Prostate gland (tissue), 2 donors: Measurements from ENCODE around the gene DLG2. TPM values are rescaled to one million over a fixed set of nuclear protein-coding genes. Genes with fewer than 3 reads are reported as not detected.

Experiments
- DNase-seq: peaks from one replicate; pipeline ENCODE4 v3.0.0-alpha.2; 2019; ENCODE audit warnings: low spot score
- H3K27ac ChIP-seq, 2 donors: fragments of 200-600 bp; sonication (generic); 2 replicates each; pipeline ENCODE4 v1.5.1; 2017 to 2019
- H3K27me3 ChIP-seq: fragments of 200-600 bp; sonication (generic); replicated peaks from 2 replicates; pipeline ENCODE4 v1.5.1; 2019; ENCODE audit not compliant: insufficient read depth
- H3K36me3 ChIP-seq, 2 donors: fragments of 200-600 bp; sonication (generic); 1 replicate in 1 of 2; 2 replicates in 1 of 2; pipeline versions ENCODE4 v1.5.1 to v1.8.1; 2017 to 2019
- H3K4me1 ChIP-seq: fragments of 200-600 bp; sonication (generic); replicated peaks from 2 replicates; pipeline ENCODE4 v1.5.1; 2019
- H3K4me3 ChIP-seq, 2 donors: fragments of 200-600 bp; sonication (generic); 2 replicates each; pipeline ENCODE4 v1.5.1; 2017 to 2019
- H3K9me3 ChIP-seq: fragments of 200-600 bp; sonication (generic); 2 replicates; pipeline ENCODE4 v1.5.1; 2017
- POLR2A ChIP-seq: fragments of 450-650 bp; IDR thresholded peaks from one replicate; pipeline ENCODE4 v1.6.1; 2016; ENCODE audit warnings: antibody characterized with exemption, mild to moderate bottlenecking
- POLR2AphosphoS5 ChIP-seq: sonication (generic); formaldehyde crosslinking; IDR thresholded peaks from one replicate; pipeline ENCODE4 v1.6.1; 2017; ENCODE audit warnings: antibody characterized with exemption
- WGBS: methylation state at CpG from one replicate; pipeline ENCODE4 v1.1.5; 2018; 5-methylcytosine and 5-hydroxymethylcytosine counted together
- intact Hi-C: fragments of 100-400 bp; cut with DNase I; formaldehyde crosslinking; loops from one replicate; pipeline ENCODE4 v1.14.2; 2022
- total RNA-seq, 2 donors: library from RNA; depleted of rRNA; stranded (reverse); fragments of >200 nt; gene quantifications; one replicate each; pipeline ENCODE4 v1.1.0, GENCODE V29; 2016
- TF ChIP-seq, protein P1 (sequence below), 4 experiments: fragments of 200-600 bp in 2 of 4; fragments of 450-650 bp in 2 of 4; sonication (generic) in 2 of 4; IDR thresholded peaks; 1 replicate in 3 of 4; 2 replicates in 1 of 4; pipeline ENCODE4 v1.5.1; 2016 to 2019; ENCODE audit warnings: antibody characterized with exemption in 4 of 4, mild to moderate bottlenecking in 2 of 4, moderate library complexity in 2 of 4

The DLG2 gene
- total RNA-seq, 2 donors from 2014 or later = 9.8 to 16.2 TPM

DNA sequence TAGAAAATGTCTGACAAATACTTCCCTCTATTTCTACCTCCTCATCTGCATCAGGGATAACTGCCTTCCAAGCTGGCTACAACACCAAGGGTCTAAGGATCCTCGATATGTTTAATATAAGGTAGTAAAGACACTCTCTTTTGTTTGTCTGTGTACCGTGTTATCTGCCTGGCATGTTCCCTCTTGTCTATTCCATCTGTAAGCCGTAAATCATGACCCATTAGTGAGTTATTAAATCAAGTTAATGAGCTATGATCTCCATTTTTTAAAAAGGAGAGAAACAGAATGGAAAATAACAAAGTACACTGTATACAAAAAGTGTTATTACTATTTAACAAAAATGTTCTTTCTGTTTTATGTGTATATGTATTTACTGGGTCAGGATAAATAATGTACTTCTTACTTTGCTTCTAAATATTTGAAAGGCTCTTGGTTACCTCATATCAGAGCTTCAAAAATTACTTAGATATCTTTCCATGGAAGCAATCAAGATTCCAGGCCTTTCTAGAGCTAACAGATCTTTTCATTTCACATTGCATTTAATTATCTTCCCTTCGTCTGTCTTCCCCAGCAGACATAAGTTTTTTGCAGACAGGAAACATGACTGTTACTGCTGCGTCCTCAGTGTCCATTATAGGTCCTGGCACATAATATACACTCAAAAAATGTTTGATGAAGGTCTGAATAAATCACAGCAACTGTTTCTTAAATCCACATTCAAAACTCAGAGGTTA, 1998.4 kb downstream of the DLG2 start:
- Histone ChIP-seq H3K27ac (no peak overlapping the region), H3K27me3 (no peaks in the 10 kb centered on the region)
- WGBS = 18% methylated on average over 5 of the region's 5 CpGs

DNA sequence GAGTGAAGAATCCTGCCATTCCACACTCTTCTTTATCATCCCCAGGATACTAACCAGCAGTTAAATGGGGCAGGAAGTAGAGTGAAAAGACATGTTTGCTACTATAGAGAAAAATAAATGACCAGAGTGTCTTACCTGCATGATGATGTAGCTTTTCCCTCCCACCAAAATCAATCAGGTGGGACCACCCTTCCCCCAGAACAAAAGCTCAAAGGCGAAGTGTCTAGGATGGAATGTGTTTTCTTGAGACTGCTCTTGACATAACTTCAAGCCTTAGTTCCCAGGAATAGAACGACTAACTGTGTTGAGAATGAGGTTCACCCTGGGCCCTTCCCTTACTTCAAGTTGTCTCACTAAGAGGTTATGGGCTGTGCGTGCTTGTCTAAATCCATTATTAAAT, 2001.8 kb downstream of the DLG2 start:
- no peak for DNase-seq
- intact Hi-C loops = no loop called here
- Histone ChIP-seq H3K36me3 (no peaks in the 10 kb centered on the region), H3K9me3 (no peaks in the 10 kb centered on the region), H3K4me1 (no peaks in the 10 kb centered on the region), H3K27ac (no peak overlapping the region), H3K4me3 (no peak overlapping the region), H3K27me3 (no peaks in the 10 kb centered on the region)
- TF ChIP-seq, protein P1, sequence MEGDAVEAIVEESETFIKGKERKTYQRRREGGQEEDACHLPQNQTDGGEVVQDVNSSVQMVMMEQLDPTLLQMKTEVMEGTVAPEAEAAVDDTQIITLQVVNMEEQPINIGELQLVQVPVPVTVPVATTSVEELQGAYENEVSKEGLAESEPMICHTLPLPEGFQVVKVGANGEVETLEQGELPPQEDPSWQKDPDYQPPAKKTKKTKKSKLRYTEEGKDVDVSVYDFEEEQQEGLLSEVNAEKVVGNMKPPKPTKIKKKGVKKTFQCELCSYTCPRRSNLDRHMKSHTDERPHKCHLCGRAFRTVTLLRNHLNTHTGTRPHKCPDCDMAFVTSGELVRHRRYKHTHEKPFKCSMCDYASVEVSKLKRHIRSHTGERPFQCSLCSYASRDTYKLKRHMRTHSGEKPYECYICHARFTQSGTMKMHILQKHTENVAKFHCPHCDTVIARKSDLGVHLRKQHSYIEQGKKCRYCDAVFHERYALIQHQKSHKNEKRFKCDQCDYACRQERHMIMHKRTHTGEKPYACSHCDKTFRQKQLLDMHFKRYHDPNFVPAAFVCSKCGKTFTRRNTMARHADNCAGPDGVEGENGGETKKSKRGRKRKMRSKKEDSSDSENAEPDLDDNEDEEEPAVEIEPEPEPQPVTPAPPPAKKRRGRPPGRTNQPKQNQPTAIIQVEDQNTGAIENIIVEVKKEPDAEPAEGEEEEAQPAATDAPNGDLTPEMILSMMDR (IDR thresholded peaks at IDR 0.05) = no peak
- TF ChIP-seq POLR2A (no peak), POLR2AphosphoS5 (no peak)
- 85% methylated on average over 3 of the region's 3 CpGs for WGBS

More for the DNA sequence above, 1998.4 kb downstream of the DLG2 start:
- Histone ChIP-seq H3K4me3 (no peak overlapping the region), H3K9me3 (no peaks in the 10 kb centered on the region), H3K4me1 (no peaks in the 10 kb centered on the region), H3K36me3 (no peaks in the 10 kb centered on the region)
- no peak for DNase-seq
- TF ChIP-seq POLR2A (no peak), POLR2AphosphoS5 (no peak)
- TF ChIP-seq, protein P1 (IDR thresholded peaks at IDR 0.05) = no peak
- intact Hi-C loops = no loop called here

DNA sequence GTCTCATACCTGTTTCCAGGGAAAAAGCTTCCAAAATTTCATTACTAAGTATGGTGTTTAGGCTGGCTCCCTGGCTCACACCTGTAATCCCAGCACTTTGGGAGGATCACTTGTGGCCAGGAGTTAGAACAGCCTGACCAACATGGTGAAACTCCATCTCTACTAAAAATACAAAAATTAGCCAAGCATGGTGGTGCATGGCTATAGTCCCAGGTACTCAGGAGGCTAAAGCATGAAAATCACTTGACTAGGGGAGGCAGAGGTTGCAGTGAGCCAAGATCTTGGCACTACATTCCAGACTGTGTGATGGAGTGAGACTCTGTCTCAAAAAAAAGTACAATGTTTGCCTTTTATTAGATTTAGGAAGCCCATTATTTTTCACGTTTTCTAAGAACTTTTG, 2009.5 kb downstream of the DLG2 start:
- intact Hi-C loops = no loop called here
- H3K4me1 ChIP-seq = no peaks in the 10 kb centered on the region
- TF ChIP-seq, protein P1 (IDR thresholded peaks at IDR 0.05) = no peak
- TF ChIP-seq POLR2AphosphoS5 (no peak), POLR2A (no peak)
- H3K9me3 ChIP-seq = no peaks in the 10 kb centered on the region
- no peaks in the 10 kb centered on the region for H3K27me3 ChIP-seq
- no peaks in the 10 kb centered on the region for H3K36me3 ChIP-seq
- 64% methylated on average over 1 of the region's 1 CpG for WGBS
- no peak overlapping the region for H3K4me3 ChIP-seq
- H3K27ac ChIP-seq = no peak overlapping the region
- no peak for DNase-seq

DNA sequence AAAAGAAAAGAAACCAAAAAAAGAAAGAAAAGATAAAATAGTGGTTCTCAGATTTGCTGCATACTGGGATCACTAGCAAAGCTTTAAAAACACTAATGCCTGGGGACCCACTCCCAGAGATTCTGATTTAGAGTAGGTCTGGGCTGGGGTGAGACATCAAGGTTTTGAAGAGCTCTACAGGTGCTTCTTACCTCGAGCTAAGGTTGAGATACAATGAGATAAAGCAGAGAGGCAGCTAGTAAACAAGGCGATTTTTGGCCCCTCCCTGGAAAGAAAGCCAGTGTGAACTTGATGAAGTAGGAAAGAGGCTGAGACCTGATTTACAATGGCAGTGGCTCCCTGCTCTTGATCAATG, 2013.4 kb downstream of the DLG2 start:
- TF ChIP-seq, protein P1 (IDR thresholded peaks at IDR 0.05) = no peak
- TF ChIP-seq POLR2AphosphoS5 = no peak
- TF ChIP-seq POLR2A = no peak
- no peak overlapping the region for H3K27ac ChIP-seq

More for the DNA sequence above, 2013.4 kb downstream of the DLG2 start:
- H3K36me3 ChIP-seq = no peaks in the 10 kb centered on the region
- H3K4me3 ChIP-seq = no peak overlapping the region
- H3K27me3 ChIP-seq = no peaks in the 10 kb centered on the region
- H3K9me3 ChIP-seq = no peaks in the 10 kb centered on the region
- no peaks in the 10 kb centered on the region for H3K4me1 ChIP-seq
- intact Hi-C loops = no loop called here
- DNase-seq = no peak
- 29% methylated on average over 2 of the region's 2 CpGs for WGBS
